Hippocampal formation (tissue), 2 donors: ENCODE results near the gene NEURL2.

Experiments
- DNase-seq, 2 donors: peaks; one replicate each; lab custom pipeline; 2025; lab: John Stamatoyannopoulos, UW

NEURL2 gene

GRCh38 chr20:45873409-45874103 is 17.5 kb downstream of the NEURL2 start:
- no peak for DNase-seq

- no peak for DNase-seq
Measured at GRCh38 chr20:45872626-45873025, 18.4 kb downstream of the NEURL2 start.

- no peak for DNase-seq
Measured at GRCh38 chr20:45867819-45868176, 23.2 kb downstream of the NEURL2 start.

GRCh38 chr20:45867136-45867818 is 23.7 kb downstream of the NEURL2 start:
- DNase-seq: no peak

GRCh38 chr20:45866454-45866853 is 24.6 kb downstream of the NEURL2 start:
- DNase-seq: no peak

GRCh38 chr20:45863543-45864470 is 27.2 kb downstream of the NEURL2 start:
- no peak for DNase-seq

GRCh38 chr20:45861221-45862075 is 29.6 kb downstream of the NEURL2 start:
- no peak for DNase-seq

GRCh38 chr20:45860560-45861220 is 30.3 kb downstream of the NEURL2 start:
- no peak for DNase-seq

GRCh38 chr20:45859916-45860315 is 31.1 kb downstream of the NEURL2 start:
- no peak for DNase-seq

- DNase-seq: peak in 1 of 2 donors; percentile 47
Measured at GRCh38 chr20:45857882-45858216, 33.2 kb downstream of the NEURL2 start.

- DNase-seq: peak; percentile 94 to 98
Measured at GRCh38 chr20:45857114-45857881, 33.7 kb downstream of the NEURL2 start, which contains the start of the genes ACOT8 and ZSWIM3. ACOT8 (minus strand) TSS chr20:45857392; CDS start chr20:45857315, 77 bp downstream. ZSWIM3 (plus strand) TSS chr20:45857614; CDS start chr20:45857826, 212 bp downstream.

- DNase-seq: no peak
Measured at GRCh38 chr20:45853484-45853883, 37.5 kb downstream of the NEURL2 start.

GRCh38 chr20:45852326-45852725 is 38.7 kb downstream of the NEURL2 start:
- DNase-seq: no peak

- DNase-seq: no peak
Measured at GRCh38 chr20:45851501-45851900, 39.5 kb downstream of the NEURL2 start.

- DNase-seq: no peak
Measured at GRCh38 chr20:45850926-45851325, 40.1 kb downstream of the NEURL2 start.

- DNase-seq: no peak
Measured at GRCh38 chr20:45850238-45850637, 40.8 kb downstream of the NEURL2 start.

- no peak for DNase-seq
Measured at GRCh38 chr20:45848969-45849582, 41.9 kb downstream of the NEURL2 start.

- DNase-seq: no peak
Measured at GRCh38 chr20:45848421-45848820, 42.6 kb downstream of the NEURL2 start.

- no peak for DNase-seq
Measured at GRCh38 chr20:45845452-45845851, 45.6 kb downstream of the NEURL2 start.

GRCh38 chr20:45843506-45843905 is 47.5 kb downstream of the NEURL2 start:
- DNase-seq: no peak
